ENCODE measurements around the gene MOGAT2.
"Not testable (repeated sequence)": the region's sequence is repeated elsewhere in the genome, so short reads cannot be mapped to it uniquely, and the experiment has no call there.

Gene MOGAT2

DNA sequence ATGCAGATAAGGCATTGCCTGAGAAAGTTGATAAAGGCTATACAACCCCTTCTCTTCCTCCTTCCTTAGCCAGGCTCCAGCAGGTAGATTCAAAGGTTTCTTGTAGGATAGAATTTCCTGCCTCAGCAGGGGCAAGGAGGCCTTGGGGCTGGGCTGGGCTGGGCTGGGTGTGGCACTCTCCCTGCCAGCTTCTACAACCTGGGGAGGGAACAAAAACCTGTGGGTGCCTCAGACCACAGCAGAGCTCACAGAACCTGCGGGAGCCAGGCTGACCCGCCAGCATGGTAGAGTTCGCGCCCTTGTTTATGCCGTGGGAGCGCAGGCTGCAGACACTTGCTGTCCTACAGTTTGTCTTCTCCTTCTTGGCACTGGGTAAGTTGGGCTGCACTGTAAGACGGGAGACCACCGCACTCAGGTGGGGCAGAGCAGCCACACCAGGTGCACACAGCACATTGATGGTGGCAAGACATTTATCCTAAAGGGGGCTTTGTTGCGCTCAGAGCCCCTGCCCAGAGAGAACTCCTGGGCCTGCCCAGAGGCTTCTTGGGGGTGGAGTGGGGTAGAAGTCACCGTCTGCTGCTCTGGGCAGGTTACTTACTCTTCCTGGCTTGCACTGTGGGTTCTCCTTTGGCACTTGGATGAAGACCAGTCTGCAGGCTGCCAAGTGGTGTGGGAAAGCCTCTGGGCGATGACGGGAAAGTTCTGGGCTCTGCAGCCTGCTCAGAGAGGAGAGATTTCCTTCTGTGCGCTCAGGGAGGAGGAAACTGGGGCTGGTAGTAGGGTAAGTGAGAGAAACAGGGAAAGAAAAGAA is at the start of gene MOGAT2:
Gene MOGAT2 (plus strand): TSS at position 231 of the 811 bp plus-strand sequence. CDS start 51 bp downstream, at position 282.
- no peak for DNase-seq

DNA sequence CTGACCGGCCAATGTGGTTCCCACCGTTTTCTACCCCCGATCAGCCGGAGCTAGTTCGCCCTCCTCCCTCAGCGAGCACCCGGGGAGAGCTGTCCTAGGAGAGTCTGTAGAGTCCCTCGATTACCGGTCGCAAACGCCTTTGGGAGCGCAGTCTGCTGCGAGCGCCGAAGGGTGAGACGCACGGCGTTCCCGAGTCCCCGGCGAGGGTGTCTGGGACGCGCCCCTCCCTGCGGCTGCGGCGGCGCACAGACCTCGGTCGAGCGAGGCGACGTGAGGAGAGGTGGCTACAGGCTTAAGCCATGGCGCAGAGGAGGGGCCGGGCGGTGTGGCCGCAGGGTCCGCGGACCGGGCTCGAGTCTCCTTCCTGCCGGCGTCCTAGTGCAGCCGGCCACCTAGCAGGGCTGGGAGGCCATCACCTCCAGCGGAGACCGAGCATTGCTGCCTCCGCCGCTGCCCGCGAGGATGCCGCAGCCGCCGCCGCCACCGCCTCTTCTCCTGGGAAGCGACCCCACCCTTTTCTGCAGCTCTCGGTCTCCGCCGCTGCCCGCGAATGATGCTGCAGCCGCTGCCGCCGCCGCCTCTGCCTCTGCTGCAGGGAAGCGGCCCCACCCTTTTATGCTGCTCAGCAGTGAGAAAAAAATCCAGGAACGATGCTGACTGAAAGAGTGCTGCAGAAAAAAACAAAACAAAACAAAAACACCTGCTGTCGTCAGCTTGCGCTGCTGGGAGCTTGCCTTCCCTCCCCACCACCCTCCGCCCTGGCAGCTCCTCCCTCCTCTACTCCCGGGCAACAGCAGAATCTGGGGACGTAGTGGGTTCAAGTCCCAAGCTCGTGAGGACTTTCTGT is 49.0 kb upstream of the MOGAT2 start, which contains the start of gene MAP6:
Gene MAP6 (minus strand): TSS at position 588 of the 847 bp plus-strand sequence. CDS start 669 bp downstream, outside the sequence.
- no peak for DNase-seq

DNA sequence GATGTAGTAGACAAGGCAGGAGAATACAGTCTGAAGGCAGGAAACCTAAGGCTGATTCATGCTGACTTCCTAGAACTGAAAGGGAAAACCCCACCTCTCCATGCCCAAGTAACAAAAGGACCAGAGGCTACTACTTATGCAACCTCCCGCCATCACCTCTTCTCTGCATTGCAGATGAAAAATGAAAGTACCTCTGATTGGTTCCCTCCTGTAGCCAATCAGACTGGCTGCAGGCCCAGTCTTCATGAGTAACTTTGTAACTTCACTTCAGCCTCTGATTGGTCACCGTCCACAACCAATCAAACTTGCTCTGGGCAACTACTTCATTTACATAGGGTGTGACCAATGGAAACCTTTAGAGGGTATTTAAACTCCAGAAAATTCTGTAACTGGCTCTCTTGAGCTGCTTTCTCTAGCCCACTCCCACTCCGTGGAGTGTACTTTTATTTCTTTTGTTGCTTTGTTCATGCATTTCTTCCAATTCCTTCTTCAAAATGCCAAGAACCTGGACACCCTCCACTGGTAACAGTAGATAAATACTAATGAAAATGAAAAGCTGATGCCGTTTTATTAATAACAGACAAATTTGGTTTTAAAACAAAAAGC is 43.6 kb upstream of the MOGAT2 start:
- no peak for DNase-seq

DNA sequence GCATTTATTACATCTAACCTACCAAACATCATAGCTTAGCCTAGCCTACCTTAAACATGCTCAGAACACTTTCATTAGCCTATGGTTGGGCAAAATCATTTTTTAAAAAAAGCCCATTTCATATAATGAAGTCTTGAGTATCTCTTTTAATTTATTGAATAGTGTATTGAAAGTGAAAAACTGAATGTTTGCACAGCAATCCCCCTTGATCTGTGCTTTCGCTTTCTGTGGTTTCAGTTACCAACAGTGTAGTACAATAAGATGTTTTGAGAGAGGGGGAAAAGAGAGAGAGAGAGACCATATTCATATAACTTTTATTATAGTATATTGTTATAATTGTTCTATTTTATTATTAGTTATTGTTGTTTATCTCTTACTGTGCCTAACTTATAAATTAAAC is 40.4 kb upstream of the MOGAT2 start:
- no peak for DNase-seq

DNA sequence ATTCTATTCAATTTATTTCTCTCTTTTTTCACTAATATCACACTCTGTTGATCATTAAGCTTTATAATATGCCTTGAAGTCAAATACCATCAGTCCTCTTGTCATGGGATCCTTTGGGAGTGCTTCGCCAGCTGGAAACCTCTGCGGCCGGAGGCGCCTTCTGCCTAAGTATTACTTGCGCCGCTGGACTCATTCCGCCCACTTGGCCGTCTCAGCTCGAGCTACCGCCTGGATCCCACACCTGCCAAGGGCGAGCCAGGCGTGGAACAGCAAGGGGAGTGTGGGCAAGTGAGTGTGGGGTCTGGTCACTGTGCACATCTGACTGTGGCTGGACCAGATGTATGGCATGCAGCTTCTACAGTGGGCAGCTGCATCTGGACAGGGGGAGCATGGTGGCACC is 39.7 kb upstream of the MOGAT2 start:
- DNase-seq: no peak

DNA sequence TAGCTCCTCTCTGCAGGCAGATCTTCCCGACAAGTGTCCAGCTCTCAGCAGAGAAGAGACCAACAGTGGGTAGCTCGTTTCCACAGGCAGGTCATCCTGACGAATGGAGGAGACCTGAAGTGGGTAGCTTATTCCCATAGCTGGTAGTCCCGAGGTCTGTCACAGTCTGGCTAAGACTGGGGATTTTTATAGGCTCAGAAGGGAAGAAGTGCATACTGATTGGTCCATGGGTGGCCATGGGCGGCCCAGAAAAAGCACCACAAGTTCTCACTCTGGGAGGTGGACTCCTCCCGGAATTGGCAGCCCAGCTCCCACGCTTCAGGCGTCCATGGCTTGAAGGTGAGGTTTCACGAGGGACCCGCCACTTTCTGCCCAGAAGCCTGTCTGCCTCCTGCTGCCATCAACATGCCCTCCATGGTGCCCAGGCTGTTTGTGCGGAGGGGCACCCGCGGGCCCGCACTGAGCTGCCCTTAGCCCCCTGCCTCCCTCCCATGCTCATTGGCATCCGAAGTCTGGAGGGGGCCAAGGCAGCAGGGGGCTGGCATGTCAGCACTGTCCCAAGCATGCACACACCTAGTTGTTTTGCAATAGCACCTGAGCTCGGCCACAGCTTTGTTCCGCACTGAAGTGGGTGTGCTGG is 38.9 kb upstream of the MOGAT2 start:
- no peak for DNase-seq

DNA sequence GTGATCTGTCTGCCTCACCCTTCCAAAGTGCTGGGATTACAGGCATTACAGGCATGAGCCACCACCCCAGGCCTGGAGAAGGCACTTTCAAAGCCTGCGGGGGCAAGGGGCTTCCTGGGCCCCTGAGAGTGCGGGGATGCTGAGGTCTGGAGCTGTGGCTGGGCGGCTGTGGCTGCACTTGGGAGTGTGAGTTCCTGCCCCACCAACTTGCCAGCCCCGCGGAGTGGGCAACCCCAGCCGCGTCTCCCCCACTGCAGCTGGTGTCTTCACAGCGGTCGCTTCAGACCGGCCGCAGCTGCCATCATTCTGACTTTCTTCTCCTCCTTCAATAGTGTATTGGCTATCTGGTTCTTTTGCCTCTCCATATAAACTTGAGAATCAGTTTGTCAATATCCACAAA is 38.1 kb upstream of the MOGAT2 start:
- DNase-seq: no peak

DNA sequence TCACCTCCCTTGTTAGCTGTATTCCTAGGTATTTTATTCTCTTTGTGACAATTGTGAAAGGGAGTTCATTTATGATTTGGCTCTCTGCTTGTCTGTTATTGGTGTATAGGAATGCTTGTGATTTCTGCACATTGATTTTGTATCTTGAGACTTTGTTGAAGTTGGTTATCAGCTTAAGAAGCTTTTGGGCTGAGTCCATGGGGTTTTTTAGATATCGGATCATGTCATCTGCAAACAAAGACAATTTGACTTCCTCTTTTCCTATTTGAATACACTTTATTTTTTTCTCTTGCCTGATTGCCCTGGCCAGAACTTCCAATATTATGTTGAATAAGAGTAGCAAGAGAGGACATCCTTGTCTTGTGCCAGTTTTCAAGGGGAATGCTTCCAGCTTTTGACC is 33.8 kb upstream of the MOGAT2 start:
- not testable (repeated sequence) for DNase-seq

DNA sequence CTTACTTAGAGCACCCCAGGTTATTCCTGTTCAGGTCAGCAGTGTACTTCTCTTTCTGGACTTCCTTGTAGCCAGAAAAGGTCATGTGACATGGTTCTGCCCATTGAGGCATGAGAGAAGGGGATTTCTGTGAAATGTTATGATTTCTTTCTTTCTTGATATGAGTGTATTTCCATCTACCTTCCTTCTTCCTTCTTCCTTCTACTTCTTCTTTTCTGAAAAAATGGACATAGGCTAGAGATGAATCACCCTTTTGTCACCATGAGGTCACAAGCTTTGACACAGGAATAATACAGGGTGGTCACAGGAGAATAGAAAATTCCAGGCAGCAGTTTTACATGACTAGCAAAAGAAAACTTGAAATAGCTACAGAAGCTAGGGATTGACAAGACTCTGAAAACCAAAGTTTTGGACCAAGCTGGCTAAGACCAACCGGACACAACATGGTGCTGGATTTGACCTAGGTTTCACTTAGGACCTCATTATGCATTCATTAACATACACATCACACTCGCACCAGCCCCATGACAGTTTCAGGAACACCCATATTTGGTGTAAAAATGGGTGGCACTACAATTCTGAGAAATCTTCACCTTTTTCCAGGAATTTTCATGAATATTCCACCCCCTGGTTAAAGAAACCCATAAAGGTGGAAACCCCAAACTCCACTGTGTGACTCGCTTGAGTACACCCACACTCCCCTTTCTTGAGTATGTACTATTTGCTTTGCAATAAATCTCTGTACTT is 27.6 kb upstream of the MOGAT2 start:
- no peak for DNase-seq

DNA sequence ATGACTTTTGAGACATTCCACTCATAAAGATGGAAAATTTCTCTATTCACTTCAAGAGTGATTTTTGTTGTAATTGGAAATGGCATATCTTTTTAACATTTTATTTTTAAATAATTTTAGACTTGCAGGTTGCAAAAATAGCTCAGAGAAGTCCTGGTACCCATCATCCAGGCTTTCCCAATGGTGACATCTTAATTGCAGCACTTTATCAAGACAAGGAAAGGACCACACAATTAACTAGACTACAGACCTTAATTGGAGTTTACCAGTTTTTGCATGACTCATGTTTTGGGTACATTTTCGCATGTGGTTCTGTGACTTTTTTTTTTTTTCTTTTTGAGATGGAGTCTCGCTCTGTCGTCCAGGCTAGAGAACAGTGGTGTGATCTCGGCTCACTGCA is 25.8 kb upstream of the MOGAT2 start:
- no peak for DNase-seq

DNA sequence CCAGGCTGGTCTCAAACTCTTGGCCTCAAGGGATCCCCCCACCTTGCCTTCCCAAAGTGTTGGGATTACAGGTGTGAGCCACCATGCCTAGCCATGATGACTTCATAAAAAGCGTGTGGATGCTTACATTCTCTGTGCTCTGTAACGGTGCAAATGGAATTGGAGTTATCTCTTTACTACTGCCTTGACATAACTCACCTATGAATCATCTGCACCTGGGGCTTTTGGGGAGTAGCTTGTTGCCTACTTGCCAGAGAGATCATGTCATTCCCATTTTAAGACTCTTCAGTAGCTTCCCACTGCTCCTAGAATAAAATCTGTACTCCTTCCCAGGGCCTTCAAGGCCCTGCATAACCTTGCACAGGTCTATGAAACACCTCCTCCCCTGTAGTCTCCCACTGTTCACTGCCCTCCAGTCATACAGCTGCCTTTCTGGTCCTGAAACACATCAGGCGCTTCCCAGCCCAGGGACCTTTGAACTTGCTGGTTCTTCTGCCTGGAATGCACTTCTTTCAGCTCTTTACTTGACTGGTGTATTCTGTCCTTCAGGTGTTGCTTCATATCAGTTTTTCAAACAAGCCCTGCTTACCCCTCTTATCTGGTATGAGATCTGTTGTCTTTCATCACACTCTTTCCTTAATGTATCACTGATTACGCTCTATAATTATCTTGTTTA is 19.6 kb upstream of the MOGAT2 start:
- no peak for DNase-seq

DNA sequence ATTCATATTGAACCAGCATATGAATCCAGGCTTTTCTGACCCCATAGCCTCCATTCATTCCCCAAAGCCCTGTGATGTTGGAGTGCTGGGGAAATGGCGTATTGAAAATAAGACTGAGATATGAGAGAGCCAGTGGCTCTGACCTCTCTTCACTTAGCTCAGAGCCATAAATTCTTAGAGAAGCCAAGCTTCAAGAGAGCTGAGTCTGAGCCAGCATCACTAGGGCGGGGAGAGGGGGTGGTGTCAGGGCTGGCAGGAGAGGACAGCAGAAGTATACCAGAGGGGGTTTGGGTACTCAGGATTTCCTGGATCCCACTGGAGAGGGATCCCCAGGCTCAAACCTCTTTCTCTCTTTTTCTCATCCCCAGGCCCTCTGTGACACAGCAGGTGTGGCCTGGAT is 16.7 kb upstream of the MOGAT2 start:
- no peak for DNase-seq

DNA sequence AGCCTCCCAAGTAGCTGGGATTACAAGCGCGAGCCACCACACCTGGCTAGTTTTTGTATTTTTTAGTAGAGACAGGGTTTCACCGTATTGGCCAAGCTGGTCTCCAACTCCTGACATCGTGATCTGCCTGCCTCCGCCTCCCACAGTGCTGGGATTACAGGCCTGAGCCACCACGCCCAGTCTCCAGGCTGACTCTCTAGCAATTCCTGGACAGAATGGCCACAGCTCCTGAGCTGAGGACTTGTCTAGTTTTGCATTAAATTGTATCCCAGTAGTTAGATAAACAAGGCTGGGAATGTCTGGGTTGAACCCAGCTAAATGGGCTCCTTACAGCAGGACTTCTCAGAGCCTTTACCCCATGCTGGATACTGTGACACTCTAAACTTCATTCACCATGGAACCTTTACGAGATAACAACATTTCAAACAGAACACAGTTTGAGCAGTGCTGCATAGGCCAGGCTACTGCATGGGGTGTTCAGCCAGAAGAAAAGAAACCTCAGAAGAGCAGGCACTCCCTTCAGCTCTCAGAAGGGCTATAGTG is 13.9 kb upstream of the MOGAT2 start:
- no peak for DNase-seq

DNA sequence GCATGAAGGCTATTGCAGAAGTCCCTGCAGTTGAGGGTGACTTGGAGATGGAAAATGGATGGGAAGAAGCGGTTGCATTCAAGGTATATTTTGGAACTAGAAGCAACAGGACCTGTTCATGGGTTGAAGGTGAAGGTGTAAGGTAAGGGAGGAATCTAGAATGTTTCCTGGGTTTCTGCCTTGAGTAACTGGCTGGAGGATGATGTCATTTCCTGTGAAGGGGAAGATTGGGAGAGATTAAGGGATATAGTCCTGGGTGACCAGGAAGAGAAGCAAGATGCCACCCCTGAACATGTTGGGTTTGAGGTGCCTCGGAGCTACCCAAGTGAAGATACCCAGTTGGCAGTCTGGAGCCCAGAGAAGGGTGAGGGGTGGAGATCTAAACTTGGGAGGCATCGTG is 12.1 kb upstream of the MOGAT2 start:
- no peak for DNase-seq

DNA sequence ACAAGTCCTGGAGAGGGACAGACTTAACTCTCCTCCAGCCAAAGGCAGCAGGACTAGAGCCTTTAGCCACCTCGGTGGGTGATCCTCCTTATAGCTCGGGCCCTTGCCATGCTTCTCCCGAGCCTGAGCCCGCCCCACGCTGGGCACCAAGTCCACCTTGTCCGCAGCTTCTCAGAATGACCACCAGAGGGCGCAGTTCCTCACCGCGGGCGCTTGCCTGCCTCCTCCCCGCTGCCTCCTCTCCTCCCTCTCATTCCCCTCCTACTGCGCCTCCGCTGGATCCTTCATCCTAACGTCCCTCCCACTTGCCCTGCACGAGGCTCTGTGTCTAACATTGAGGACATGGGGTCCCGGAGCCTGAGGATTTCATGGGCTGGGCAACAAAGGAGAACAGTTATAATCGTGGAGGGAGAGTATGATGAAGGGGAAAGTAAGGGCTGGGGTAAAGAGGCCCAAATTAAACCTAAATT is 11.3 kb upstream of the MOGAT2 start:
- peak; percentile 39 for DNase-seq

DNA sequence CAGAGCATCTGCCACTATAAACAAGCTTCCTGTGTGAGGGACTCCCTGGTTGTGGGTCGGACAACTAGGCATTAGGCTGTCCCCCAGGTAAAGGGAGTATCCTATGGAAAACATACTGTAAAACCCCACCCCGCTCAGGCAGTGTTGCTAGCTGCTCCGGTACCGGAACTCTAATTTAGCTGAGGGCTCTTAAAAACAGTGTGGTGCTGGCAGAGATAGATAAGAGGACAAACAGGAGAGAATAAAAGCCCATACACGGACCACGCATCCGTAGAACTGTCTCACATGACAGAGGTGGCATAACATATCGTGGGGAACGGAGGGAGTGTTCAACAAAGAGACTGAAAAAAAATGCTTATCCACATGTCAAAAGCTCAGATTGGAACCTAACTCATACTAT is 3.4 kb upstream of the MOGAT2 start:
- no peak for DNase-seq

DNA sequence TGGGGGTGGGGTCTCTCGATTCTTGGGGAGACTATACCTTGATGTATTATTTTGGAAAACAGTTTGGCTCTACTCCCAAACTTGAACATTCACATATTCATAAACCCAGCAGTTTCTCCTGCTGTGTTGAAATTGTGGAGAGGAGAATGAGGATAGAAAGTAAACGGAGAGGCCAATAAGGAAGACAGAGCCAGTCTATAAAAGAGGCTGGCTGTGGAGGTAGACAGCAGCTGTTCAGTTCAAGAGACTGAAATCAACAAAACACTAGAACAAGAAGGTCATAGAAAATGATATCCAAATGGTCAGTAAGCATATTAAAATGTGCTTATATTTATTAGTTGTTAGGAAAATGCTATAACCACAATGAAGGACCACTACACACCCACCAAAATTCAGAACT is 1.9 kb upstream of the MOGAT2 start:
- no peak for DNase-seq

DNA sequence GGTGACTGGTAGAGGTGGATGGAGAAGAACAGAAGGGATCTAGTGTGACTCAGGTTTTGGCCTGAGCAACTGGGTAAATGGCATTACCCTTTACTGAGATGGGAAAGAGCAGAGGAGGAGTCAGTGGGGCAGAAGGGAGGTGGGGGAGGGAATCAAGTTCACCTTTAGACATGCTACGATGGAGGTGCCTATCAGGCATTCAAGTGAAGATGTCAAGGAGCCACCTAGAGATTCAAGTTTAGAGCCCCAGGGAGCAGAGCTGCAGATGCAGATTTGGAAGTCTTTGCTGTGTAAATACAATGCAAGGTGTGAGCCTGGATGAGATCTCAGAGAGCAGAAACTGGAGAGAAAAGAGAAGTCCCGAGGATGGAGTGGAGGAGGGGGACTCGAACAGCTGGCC is 979 bp upstream of the MOGAT2 start:
- DNase-seq: no peak

DNA sequence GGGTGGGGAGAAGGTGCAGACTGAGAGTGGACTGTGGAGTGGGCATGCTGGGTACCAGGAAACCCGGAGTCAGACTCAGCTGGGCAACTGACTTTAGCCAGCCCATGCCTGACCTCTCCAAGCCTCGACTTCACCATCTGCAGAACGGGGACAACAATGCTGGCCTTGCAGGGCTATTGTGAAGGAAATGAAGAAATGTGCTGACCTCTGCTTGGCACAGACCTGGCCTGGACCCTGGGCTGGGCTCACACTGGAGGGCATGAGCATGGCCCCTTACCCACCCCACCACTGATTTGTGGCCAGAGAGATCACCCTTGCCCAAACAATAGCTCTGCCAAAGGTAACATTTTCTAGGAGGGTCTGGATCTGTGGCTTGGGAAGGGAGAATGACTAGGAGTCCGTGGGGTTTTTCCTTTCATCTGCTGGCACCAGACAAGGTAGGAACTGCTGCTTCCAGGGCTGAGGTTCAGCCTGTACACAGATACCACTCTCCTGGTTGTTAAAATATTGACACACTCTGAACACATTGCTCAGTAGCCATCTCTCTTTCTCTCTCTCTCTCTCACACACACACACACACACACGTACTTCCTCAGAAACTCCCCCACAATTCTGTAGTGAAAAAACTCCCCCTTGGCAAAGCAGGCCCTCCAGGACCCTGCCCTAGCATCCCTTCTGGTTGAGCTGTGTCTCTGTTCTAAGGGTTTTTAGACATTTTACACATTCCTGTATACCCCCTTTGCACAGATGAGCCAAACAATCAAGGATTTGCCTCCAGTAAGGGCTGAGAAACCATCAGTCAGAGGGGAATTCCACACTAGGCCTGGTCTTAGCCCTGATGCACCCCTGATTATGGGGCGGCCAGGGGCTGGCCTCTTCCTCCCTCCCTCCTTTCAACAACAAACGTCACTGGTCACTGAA is 1.0 kb downstream of the MOGAT2 start:
- no peak for DNase-seq
